DMS 273 treated with DMSO at 0.1 percent for 48 hours (cell line): ENCODE data around the gene HNRNPH1.
A peak's percentile ranks its signal among the peaks of the same experiment; 100 is the strongest.

Source experiments
- DNase-seq: peaks from one replicate; lab custom pipeline; 2025; lab: John Stamatoyannopoulos, UW

HNRNPH1 gene

DNA sequence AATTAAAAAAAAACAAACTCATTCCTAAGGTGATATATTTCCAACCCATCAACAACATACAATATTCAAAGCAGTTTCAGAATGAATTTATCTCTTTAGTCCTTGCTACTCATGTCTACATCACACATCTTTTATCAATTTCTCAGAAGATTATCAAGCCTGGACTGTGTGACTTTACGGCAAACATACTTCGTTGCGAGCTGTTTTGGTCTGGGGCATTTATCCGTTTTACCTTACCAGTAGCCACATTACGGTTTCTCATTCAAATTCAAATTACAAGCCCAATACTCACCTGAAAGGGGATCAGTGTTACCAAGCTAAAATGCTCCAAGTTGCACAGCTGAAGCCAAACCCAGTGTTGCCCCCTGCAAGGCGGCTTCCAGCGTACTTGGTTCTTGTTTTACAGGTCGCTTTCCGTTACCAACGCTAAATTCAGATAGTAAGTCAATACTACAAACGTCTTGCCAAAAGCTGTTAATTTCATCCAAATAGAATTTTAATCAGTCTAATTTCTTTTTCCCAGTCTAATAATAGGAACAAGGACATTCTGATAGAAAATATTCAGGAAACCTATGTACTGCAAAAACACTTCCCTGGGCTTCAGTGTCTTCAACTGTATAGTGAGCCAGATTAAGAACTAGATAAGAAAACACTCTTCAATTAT, 1.8 kb downstream of the HNRNPH1 start:
- no peak for DNase-seq

DNA sequence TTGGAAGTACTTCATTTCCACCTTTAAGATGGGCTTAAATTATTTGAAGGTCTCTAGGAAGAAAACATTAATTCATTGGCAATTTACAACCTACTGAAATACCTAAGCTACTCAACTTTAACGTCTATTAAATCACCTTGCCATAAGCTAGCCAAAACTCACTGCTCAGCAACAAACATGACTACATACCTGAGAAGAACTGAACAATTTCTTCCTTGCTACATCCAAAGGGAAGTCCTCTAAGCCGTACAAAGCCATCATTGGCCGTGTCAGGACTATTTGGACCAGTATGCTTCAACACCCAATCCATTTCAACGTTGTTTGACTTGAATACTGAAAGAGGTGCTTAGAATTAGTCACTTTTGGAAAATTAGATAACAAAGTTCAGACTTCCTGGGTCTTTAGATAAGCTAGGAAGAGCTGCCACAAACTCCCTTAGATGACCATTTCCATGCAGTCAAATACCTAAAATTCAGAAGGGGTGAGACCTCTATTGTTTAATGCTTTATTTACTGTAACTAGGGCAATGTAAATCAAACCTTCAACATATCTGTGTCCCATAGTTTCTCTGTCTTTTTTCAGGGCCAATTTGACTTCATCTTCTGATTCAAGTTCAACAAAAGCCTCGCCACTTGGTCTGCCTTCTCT, 2.6 kb downstream of the HNRNPH1 start:
- no peak for DNase-seq

DNA sequence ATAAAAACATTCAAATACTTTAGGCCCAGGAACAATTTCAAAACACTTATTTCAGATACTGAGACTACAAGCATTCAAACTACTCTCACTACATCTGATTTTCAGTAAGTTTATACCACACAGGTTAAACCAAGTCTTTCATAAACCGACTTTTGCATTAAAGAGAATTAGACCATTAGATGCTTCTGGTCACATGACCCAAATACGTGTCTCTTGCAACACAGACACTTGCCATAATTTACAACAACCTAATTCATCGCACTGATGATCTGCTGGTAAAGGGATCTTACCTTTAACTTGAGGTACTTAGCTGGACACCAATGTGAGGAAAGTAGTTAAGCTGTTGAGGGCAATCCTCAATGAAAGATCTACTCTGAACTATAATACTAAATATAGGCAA, 3.2 kb downstream of the HNRNPH1 start:
- DNase-seq, result no peak

DNA sequence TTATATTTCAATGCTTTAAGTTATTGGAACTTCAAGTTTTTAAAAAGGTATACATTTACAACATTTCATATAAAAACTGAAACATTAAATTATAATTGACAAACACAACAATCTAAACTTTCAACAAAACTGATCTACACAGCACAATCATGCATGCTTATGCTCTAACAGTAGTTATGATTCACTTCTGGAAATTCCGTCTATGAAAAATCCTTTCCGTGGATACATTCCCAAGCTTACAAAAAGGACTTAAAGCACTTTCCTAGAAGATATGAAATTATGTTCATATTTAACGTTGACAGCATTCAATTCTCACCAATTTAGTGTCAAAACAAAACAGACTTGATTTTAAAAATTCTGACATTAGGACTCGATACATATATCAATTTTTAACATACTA, 3.7 kb downstream of the HNRNPH1 start:
- DNase-seq, result no peak

DNA sequence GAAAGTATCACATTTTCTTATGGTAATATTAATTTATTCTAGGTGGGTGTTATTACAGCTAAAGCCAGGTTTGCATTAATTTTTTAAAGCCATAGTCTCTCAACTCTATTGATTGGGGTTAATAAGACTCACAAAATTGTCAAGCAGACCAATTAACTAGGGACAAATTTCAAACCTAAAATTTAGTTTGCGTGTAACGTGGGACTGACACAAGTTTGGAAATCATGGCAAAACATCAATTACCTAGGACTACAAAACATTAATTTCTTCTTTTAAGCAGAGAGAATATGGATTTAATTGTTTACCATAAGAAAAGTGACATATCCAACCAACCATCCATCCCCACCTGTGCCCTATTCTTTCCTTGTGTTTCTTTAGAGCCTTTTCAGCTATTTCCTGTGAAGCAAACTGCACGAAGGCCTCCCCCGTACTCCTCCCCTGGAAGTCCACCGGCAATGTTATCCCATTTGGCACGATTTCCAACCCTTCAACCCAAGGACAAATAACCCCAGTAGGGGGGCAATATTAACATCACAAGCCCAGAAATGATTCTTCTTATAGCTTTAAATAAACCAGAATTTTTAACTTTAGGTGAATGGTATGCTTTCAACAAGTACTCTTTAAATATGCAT, 4.4 kb downstream of the HNRNPH1 start:
- no peak for DNase-seq

DNA sequence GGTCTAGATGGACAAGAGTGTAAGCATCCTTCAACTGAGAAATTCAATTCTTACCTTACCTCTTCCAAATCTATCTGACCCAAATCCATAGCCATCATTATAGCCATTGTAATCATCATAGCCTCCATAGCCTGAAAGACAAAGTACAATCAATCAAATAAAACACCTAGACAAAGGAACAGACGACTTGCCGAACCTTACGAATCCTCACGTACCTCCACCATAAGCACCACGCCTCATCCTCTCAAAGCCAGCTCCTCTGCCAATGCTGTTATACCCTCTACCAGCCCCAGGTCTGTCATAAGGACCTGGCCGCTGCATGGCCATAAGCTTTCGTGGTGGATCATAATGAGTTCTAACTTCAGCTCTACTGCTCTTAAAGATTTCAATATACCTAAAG, 5.5 kb downstream of the HNRNPH1 start:
- DNase-seq, result no peak

DNA sequence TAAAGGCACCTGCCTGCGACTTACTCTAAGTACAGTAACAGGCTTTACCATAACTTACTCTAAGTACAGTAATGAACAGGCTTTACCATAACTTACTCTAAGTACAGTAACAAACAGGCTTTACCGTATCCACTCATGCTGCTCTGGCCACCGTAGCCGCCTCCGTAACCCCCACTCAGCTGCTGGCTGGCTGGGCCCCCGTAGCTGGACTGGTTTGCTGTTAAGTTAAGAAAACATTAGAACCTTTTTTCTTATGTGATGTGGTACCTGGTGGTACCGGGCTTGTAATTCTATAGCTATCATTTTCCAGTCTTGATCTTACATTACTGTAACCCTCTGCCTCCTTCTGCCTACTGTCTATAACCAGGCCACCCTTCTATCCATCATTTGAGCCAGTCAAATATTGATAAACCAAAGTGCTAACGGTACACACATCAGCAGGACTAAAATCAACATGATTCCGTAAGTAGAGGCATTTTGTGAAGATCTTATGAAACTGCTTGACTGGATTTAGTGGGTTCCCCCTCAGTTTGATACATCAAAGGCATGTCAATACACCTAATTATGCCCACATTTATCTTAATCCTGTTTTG, 7.4 kb downstream of the HNRNPH1 start:
- DNase-seq, result no peak

DNA sequence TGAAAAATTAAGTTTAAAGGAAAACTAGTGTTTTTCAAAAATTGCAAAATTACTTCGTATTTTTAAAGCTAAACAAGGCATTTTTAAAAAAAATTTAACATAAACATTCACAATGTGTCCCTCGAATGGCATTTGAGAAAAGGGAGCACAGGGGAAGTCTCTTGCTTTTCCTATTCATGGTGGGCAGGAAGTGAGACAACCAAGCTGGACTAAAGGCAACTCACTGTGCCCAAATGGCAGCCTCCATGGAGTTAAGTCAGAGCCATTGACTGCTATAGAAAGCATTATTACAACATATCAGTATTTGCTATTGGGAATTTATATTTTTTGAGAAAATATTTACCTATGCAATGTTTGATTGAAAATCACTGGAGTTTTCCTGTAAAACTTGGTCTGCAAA, 8.3 kb downstream of the HNRNPH1 start:
- no peak for DNase-seq

DNA sequence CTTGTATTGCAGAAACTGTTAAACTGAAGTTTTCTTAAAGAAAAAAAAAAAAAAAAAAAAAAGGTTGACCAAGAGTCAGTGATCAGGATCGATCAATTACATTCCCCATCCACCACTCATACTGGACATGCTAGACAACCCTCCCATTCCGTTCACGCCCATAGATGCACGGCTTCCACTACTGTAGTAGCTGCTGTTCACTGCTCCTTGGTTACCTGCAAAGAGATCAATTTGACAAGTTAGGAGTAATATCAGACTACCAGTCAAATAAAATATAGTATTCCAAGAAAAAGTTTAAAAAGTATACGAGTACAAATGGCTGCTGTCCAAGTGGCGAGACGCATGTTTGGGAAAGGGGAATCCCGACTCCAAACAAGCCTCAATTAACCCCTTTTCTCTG, 8.7 kb downstream of the HNRNPH1 start:
- no peak for DNase-seq

DNA sequence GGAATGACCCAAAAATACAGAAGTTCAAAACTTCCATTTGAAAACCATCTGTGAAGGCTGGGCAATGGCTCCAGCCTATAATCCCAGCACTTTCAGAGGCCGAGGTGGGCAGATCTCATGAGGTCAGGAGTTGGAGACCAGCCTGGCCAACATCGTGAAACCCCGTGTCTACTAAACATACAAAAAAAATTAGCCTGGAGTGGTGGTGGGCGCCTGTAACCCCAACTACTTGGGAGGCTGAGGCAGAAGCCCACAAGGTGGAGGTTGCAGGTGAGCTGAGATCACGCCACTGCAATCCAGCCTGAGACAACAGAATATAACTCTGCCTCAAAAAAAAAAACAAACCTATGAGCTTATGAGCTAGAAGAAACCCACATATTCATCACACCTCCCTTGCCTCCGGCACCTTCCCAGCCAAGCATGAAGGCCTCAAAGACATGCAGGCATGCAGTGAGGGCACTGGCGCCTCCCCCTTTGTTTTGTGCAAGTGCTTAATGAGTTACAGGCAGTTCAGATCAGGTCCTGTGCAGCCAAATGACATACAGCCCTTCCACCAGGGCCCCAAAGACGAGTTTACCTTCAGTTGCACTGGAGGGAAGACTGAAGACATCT, 9.9 kb downstream of the HNRNPH1 start:
- DNase-seq, result no peak

DNA sequence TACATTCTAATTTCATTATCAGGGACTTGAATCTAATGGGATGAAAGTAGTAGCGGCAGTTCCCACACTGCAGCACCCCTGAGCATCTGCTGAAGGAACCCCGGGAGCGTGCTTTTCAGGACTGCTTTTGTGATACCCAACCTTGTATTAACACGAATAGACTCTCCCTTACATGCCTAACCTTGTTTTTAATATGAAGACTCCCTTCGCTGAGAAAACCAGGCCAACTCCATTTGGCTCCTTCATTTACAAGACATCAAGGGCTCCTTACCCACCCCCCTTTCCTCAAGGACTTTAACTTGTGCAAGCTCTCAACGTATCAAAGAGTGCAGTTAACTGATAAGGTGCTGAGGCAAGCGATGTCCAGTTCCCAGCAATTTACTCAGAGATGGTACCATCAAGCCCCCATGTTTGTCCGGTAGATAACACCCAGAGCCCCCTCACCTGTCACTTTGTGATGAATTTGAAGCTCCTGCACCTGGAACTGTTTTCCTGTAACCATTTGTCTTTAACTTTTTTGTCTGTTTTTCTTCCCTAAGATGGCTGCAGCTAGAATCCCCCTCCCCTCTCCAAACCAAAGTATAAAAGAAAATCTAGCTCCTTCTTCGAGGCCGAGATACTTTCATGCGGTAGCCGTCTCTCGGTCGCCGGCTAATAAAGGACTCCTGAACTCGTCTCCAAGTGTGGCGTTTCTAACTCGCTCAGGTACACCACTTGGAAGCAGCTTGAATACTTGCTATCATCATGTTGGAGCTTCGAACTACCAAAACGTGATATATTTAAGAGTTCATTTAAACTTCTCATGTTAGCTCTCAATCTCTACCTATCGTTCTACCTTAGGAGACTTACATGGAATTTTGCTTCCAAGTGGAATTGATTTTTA, 10.7 kb downstream of the HNRNPH1 start:
- peak; percentile 34 for DNase-seq

DNA sequence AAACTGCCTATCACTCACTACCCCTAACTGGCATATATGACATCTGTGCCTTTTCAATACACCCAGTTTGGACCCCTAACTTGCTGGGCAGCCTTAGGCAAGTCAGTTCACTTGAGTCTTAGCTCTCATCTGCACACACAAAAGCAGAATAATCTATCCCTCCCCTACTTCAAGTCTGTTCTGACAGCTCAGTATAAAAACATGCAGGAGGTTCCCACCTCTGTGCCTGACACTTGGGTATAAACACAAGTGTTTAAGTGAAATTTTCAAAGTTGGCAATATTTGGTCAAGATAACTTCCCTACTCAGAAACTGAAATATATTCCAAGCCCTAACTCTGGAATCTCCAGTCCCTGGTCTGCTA, 12.6 kb downstream of the HNRNPH1 start:
- no peak for DNase-seq

DNA sequence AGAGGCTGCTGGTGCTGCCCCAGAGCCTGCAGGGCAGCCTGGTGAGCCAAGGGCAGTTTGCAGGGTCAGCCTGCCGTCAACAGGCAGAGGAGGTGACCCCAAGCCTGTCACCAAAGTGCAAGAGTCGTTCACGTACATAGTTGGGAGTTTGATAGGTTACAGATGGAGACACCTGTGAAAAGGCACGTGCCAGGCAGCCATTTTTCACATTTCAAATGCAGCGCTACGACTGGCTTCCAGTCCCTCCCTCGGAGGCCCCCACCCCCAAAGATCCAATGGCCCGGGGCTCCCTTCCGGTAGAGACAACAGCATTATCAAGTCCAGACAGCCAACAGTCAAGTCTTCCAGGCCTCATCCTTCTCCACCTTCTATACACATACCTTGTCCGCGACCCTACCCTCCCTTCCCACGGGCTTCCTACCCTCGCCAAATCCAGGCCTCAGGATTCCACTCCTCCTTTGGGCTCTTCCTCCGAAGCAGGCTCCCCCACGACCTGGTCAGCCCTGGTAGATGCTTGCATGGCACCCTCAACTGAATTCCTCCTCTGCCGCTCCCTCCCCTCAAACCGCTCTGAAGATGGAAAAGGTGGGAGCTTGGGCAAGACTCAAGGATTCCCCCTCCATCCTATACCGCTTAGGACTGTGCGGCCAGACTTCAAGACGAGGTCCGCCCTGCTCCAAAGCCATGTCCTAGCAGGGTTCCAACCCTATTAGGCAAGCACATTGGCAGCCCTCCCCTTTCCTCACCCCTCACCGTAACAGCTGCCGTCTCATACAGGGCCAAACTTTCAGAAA, 13.2 kb downstream of the HNRNPH1 start:
- peak; percentile 31 for DNase-seq

DNA sequence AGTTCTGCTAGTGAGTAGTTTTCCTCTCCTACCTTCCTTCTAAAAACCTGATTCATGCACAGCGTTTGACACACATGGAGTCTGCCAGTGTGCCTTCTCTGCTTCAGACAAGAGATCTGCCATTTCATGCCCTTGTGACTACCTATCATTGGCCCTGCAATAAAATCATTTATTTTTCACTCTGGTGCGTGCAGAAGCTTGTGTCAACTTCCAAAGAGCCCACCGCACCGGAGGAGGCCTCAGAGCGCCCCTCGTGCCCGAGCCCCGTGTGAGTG, 13.7 kb downstream of the HNRNPH1 start:
- no peak for DNase-seq

DNA sequence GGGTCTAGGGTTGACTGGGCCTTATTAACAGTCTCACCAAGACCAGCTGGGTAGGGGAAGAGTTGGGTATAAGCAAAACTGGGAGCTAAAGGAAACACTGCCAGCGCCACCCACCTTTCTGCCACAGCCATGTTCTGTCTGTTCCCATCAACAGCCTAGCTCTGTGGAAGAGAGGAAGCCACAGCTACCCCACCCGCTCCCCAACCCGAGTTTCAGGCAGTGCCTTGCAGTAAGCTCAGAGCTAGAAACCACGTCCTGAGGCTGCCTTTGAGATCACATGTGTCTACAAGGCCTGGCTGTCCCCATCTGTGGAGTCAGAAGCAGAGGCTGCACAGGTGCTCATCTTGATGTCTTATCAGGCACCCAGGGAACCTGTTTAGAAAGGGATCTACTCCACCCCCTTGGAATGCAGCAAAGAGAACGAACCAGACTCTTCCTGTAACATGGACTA, 15.3 kb downstream of the HNRNPH1 start:
- no peak for DNase-seq

DNA sequence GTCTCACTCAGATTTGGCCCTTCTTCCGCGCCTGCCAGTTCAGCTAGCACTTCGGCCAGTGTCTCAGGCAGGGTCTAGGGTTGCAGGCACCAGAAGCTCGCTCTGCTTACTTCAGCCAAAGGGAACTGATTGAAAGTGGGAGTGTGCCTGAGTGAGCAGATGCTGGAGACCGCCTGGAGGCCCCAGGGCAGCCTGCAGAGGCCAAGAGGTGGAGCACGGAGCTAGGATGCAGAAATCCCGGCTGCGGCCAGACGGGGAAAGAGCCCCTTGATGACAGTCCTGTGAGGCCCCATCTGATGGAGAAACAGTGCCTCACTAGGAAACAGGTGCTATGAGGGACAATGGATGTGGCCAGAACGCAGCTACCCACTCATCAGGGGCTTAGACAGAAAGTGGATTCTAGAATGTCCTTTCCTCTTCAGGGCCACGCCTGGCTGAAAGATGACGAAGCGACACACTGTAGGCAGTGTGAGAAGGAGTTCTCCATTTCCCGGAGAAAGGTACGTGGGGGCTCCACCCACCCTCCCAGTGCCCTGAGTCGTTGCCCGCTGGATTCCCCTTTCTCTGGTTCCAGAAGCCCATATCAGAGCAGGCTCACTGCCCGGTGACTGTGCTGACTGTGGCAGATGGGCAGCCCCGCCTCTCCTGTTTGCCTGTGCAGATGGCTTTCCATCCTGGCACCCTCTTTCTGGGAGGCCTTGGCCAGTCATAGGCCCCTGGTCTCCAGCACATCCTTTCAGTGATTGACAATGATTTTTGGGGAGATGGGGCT, 16.1 kb downstream of the HNRNPH1 start:
- peak; percentile 83 for DNase-seq

DNA sequence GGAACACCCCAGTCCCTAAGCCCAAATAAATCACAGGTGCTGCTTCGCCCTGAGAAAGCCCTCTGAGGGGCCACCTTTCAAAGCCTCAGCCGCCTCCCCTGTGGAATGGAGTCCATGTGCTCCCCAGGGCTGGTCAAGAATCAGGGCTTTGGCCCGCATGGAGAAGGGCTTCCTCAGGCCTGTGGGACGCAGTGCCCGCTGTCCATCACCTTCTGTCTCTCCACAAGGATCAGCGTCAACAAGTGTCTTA, 16.6 kb downstream of the HNRNPH1 start:
- DNase-seq, result no peak

DNA sequence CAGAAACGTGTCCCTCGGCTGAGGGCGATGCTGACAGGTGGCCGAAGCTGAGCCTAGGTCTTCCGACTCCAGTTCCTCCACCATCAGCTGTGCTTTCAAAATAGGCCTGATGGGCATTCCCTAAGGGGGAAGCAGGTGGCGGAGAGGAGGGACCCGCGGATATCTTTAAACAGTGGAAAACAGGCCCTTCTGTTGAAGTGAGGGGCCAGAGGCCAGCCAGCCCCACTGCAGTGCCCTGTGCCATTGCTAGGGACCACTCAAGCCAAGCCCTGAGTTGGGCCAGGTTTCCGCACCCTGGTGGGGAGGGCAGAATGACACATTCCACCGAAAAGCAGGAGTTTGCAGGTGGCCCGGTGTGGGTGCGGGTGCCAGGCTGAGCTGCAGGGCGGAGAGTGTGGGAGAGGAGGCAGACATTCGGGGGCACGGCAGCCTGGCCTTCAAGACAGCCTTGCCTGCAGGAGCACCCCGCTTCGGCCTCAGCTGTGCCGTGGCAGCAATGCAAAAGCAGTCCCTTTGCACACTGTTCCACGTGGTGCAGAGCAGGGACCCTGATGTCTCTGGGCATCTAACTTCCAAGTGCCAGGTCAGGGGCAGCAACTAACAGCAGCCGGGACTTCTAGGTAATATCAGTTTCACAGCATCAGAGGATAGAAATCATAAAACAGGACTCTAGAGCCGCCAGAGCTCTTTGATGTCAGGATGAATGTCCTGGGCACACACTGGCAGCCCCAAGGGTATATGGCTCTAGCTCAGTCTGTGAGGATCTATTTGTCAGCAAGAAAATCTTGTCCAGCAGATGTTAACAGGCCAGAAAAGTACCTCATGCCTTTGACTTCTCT, 17.2 kb downstream of the HNRNPH1 start:
- DNase-seq, result no peak

DNA sequence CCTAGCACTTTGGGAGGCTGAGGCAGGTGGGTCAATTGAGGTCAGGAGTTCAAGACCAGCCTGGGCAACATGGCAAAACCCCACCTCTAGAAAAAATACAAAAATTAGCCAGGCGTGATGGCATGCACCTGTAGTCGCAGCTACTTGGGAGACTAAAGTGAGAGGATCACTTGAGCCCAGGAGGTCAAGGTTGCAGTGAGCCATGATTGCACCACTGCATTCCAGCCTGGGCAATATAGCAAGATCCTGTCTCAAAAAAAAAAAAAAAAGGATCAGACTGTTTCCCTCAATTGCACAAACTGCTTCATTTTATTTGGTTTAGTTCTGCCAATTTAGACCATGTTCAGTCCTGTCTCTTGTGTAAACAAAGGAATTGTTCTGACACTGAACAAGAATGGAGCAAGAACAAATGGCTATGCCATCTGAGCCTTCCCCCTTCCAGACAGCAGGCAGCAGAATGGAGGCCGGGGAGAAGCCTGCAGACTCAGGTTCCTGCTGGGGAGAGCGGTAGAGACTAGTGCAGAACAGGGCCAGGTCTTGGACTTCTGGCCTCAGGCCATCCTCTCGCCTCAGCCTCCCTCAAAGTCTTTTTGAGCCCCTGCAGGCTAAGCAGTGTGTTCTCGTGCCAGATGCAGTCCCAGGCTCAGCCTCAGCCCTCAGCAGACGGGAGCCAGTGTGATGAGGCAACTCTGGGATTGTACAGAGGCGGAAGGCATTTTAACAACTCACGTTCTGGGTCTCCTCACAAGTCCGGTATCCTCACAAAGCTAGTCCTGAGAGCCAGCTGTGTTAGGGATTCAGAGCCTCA, 18.2 kb downstream of the HNRNPH1 start:
- no peak for DNase-seq
